ENCODE measurements around the gene SYT13. TPM values are rescaled to one million over a fixed set of nuclear protein-coding genes. Genes with fewer than 3 reads are reported as not detected.

SYT13 gene
- total and polyA plus RNA-seq, 4 donors, result 21.5 to 78.4 (median 68.4) TPM

DNA sequence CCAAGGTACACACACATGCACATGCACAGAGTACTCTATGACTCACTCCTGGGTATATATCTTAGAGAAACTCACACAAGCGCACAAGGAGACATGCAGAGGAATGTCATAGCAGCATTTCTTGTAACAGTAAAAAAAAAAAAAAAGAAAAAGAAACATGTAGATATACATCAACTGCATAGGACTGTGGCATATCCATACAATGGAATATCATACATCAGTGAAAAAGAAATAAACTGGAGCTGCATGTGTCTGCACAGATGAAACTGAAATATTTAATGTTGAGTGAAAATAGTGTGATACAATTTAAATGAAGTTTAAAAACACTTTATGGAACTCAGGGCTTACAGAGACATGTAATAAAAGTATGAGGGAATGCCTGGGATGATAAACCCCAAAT, 46.4 kb downstream of the SYT13 start:
- Histone ChIP-seq H3K27ac (ENCODE audit: low read depth, low read length) (no peak overlapping the region), H3K36me3 (ENCODE audit: control insufficient read depth, insufficient read depth, low read length) (peaks cover 9% of the 10 kb centered on the region), H3K9me3 (ENCODE audit: control insufficient read depth, insufficient read depth, low read length) (no peaks in the 10 kb centered on the region), H3K27me3 (ENCODE audit: control insufficient read depth, insufficient read depth, low read length) (no peaks in the 10 kb centered on the region), H3K4me1 (ENCODE audit: control insufficient read depth, insufficient read depth, low read length) (peaks cover 7% of the 10 kb centered on the region), H3K4me3 (ENCODE audit: low read depth, low read length) (no peak overlapping the region)
- DNase-seq (ENCODE audit: low read depth in 4 of 6, low spot score in 6 of 6), result no peak
- WGBS (ENCODE audit: insufficient coverage), result no CpG with 5 or more reads among the region's 1 CpG

DNA sequence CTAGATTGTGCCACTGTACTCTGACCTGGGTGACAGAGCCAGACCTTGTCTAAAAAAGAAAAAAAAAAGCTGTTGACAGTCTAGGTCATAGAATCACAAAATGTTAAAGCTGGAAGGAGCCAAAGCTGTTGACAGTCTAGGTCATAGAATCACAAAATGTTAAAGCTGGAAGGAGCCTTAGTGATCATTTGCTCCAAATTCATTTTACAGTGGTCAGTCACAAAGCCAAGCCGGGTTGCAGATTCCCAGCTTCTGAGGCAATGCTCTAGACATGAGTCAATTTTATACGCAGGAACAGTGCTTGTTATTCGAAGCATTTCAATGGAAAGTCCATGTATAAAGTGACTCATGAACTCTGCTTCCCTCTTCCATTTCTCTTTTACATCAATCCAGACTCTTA, 47.4 kb downstream of the SYT13 start:
- no peak overlapping the region for H3K27ac ChIP-seq (ENCODE audit: low read depth, low read length)
- H3K36me3 ChIP-seq (ENCODE audit: control insufficient read depth, insufficient read depth, low read length), result peaks cover 10% of the 10 kb centered on the region
- H3K9me3 ChIP-seq (ENCODE audit: control insufficient read depth, insufficient read depth, low read length), result no peaks in the 10 kb centered on the region
- no peak for DNase-seq (ENCODE audit: low read depth in 4 of 6, low spot score in 6 of 6)
- 86% methylated on average over 1 of the region's 3 CpGs for WGBS (ENCODE audit: insufficient coverage)
- peaks cover 7% of the 10 kb centered on the region for H3K4me1 ChIP-seq (ENCODE audit: control insufficient read depth, insufficient read depth, low read length)
- no peak overlapping the region for H3K4me3 ChIP-seq (ENCODE audit: low read depth, low read length)
- no peaks in the 10 kb centered on the region for H3K27me3 ChIP-seq (ENCODE audit: control insufficient read depth, insufficient read depth, low read length)

DNA sequence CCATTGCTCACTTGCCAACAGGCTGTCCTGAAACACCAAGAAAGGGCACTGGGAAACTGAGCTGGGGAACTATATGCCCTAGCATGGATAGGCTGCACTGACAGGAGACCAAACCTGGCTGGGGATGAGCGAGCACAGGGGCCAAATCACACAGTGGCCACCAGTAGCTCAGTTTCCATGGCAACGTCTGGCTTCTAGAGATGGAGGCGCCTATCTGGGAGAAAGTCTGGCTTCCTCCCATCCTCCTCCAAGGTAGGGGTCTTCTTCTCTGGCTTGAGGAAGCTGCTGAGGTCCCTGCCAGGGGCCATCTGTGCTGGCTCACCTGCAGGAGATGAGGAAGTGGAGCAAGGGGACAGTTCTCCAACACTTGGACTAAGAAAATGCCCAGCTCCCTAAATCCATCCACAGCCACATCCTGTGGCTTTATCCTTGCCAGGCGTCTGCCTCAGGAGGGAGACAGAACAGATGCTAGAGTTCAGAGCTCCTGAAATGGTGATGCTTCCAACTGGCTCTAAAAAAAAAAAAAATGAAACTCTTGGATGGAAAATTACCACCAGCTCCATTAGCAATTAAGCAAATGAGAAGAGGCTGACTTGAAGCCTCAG, 48.3 kb downstream of the SYT13 start:
- peaks cover 15% of the 10 kb centered on the region for H3K4me1 ChIP-seq (ENCODE audit: control insufficient read depth, insufficient read depth, low read length)
- no peak overlapping the region for H3K4me3 ChIP-seq (ENCODE audit: low read depth, low read length)
- no peaks in the 10 kb centered on the region for H3K27me3 ChIP-seq (ENCODE audit: control insufficient read depth, insufficient read depth, low read length)
- WGBS (ENCODE audit: insufficient coverage), result 53% methylated on average over 2 of the region's 4 CpGs
- DNase-seq (ENCODE audit: low read depth in 4 of 6, low spot score in 6 of 6), result peak in 2 of 6 donors; percentile 56 to 72
- no peaks in the 10 kb centered on the region for H3K9me3 ChIP-seq (ENCODE audit: control insufficient read depth, insufficient read depth, low read length)
- no peak overlapping the region for H3K27ac ChIP-seq (ENCODE audit: low read depth, low read length)
- peaks cover 11% of the 10 kb centered on the region for H3K36me3 ChIP-seq (ENCODE audit: control insufficient read depth, insufficient read depth, low read length)

DNA sequence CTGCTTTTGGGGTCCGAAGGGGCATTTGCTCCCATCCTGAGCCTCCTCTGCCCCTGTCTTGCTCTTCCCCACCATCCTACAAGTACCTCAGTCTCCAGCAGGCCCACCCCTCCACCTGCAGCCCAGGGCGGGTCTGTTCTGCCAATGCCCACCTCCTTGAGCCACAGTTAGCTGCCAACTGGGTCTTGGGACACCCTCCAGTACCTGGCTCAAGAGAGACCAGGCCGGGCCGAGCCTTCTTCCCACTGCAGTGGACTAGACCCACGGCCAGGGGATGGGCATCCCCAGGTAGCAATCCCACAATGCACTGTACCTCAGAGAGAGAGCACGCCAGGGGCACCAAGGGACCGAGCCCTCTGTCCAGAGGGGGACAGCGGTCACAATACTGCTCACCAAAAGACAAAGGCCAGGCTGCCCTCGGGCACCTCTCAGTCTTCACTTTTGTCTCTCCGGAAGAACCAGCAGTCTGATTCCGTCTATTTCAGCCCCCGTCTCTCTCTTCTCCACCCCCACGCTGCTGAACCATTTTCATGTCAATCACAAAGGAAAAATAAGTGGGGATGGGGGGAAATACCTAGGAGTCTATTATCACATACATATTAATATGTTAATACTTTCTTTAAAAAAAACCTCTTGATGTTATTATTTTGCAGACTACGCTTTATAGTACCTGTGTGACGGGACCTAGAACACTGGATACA, 51.7 kb downstream of the SYT13 start:
- no peak for DNase-seq (ENCODE audit: low read depth in 4 of 6, low spot score in 6 of 6)
- H3K27ac ChIP-seq (ENCODE audit: low read depth, low read length), result no peak overlapping the region
- no peaks in the 10 kb centered on the region for H3K9me3 ChIP-seq (ENCODE audit: control insufficient read depth, insufficient read depth, low read length)
- H3K27me3 ChIP-seq (ENCODE audit: control insufficient read depth, insufficient read depth, low read length), result no peaks in the 10 kb centered on the region
- WGBS (ENCODE audit: insufficient coverage), result 93% methylated on average over 9 of the region's 15 CpGs
- H3K4me3 ChIP-seq (ENCODE audit: low read depth, low read length), result no peak overlapping the region
- peaks cover 8% of the 10 kb centered on the region for H3K36me3 ChIP-seq (ENCODE audit: control insufficient read depth, insufficient read depth, low read length)
- peaks cover 15% of the 10 kb centered on the region for H3K4me1 ChIP-seq (ENCODE audit: control insufficient read depth, insufficient read depth, low read length)

DNA sequence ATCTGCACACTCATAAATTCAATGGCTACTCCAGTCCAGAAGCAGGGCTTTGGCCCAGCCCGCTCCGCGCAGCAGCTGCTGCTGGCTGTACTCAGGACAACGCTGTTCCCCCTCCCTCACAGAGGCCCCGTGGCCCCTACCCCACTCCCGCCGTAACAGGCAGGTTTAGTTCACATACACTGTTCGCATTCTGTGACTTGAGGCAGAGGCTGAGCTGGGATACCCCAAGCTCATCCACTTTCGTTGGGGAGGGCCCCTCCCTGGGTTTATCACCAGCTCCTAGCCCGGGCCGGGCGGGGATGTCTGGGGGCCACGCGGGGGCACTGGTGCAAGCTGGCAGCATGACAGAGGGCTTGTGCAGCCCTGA, 52.4 kb downstream of the SYT13 start:
- no peaks in the 10 kb centered on the region for H3K9me3 ChIP-seq (ENCODE audit: control insufficient read depth, insufficient read depth, low read length)
- no peak overlapping the region for H3K4me3 ChIP-seq (ENCODE audit: low read depth, low read length)
- H3K4me1 ChIP-seq (ENCODE audit: control insufficient read depth, insufficient read depth, low read length), result peaks cover 15% of the 10 kb centered on the region
- no peaks in the 10 kb centered on the region for H3K27me3 ChIP-seq (ENCODE audit: control insufficient read depth, insufficient read depth, low read length)
- H3K36me3 ChIP-seq (ENCODE audit: control insufficient read depth, insufficient read depth, low read length), result peaks cover 8% of the 10 kb centered on the region
- no peak for DNase-seq (ENCODE audit: low read depth in 4 of 6, low spot score in 6 of 6)
- H3K27ac ChIP-seq (ENCODE audit: low read depth, low read length), result no peak overlapping the region
- WGBS (ENCODE audit: insufficient coverage), result 83% methylated on average over 14 of the region's 14 CpGs

DNA sequence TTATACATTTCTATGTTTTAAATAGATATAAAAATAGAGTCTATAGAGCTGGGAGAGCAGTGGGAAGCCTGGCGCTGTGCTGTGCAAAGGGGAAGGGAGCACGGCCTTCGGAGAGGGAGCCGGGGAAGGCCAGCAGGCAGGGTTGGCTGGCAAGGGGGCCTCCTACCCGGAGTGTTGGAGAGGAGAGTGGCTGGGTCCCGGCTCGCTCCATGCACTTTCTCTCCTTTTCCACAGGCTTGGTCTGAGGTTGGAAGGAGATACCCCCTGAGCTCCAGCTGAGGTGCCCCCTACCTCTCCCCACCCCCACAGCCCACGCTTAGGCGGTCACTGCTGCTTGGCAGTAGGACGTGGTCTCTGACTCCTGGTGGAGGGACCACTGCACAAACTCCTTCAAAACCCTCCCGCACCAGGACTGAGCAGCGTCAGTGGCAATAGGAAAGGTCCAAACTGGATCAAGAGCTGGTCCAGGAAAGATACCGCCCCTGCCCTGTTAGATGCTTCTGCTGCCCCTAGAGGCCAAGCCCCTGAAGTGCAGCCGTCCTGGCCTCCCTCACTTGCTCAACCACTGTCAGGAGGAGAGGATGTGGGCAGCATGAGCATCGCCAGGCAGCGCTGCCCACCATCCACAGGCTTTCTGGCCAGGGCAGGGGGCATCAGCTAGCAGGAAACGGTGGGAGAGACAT, 52.9 kb downstream of the SYT13 start:
- 24% methylated on average over 7 of the region's 17 CpGs for WGBS (ENCODE audit: insufficient coverage)
- H3K27me3 ChIP-seq (ENCODE audit: control insufficient read depth, insufficient read depth, low read length), result no peaks in the 10 kb centered on the region
- H3K4me3 ChIP-seq (ENCODE audit: low read depth, low read length), result no peak overlapping the region
- DNase-seq (ENCODE audit: low read depth in 4 of 6, low spot score in 6 of 6), result peak in 2 of 6 donors; percentile 66 to 75
- peaks cover 15% of the 10 kb centered on the region for H3K4me1 ChIP-seq (ENCODE audit: control insufficient read depth, insufficient read depth, low read length)
- H3K36me3 ChIP-seq (ENCODE audit: control insufficient read depth, insufficient read depth, low read length), result peaks cover 12% of the 10 kb centered on the region
- H3K9me3 ChIP-seq (ENCODE audit: control insufficient read depth, insufficient read depth, low read length), result no peaks in the 10 kb centered on the region
- H3K27ac ChIP-seq (ENCODE audit: low read depth, low read length), result no peak overlapping the region

DNA sequence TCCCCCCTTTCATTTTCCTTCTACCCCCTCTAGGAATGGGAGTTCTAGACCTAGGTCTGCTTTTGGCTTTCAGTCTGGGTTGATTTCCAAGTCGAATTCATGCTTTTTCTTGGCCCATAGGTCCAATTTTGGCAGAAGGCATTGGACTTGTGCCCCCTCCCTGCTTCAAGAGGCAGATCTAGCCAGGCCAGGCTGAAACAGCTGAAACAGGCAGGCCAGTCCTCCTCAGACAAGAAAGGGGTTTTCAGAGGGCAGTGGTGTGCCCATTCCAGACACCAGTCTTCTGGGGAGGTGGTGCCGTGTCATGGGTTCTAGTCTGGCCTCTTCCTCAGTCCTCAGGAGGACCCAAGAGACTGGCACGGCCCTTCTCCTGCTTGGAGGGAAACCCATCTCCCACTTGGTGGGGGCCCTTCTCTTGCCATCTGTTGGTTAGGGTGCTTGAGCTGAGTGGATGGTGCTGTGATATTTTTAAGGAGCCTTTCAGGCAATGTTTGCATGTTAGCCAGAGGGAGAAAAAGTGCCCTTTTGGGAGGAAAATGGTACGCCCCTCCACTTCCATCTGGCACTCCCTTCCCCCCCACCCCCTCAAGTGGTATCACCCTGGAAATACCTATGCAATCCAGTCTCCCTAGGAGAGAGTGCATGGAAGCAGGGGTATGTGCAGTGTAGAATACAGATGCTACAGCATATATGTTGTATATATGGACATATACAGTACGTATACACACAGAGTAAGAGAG, 53.6 kb downstream of the SYT13 start:
- no peaks in the 10 kb centered on the region for H3K27me3 ChIP-seq (ENCODE audit: control insufficient read depth, insufficient read depth, low read length)
- peaks cover 17% of the 10 kb centered on the region for H3K36me3 ChIP-seq (ENCODE audit: control insufficient read depth, insufficient read depth, low read length)
- H3K4me3 ChIP-seq (ENCODE audit: low read depth, low read length), result no peak overlapping the region
- H3K4me1 ChIP-seq (ENCODE audit: control insufficient read depth, insufficient read depth, low read length), result peaks cover 10% of the 10 kb centered on the region
- DNase-seq (ENCODE audit: low read depth in 4 of 6, low spot score in 6 of 6), result peak in 2 of 6 donors; percentile 4 to 40
- WGBS (ENCODE audit: insufficient coverage), result 80% methylated on average over 3 of the region's 5 CpGs
- H3K9me3 ChIP-seq (ENCODE audit: control insufficient read depth, insufficient read depth, low read length), result no peaks in the 10 kb centered on the region
- H3K27ac ChIP-seq (ENCODE audit: low read depth, low read length), result no peak overlapping the region

DNA sequence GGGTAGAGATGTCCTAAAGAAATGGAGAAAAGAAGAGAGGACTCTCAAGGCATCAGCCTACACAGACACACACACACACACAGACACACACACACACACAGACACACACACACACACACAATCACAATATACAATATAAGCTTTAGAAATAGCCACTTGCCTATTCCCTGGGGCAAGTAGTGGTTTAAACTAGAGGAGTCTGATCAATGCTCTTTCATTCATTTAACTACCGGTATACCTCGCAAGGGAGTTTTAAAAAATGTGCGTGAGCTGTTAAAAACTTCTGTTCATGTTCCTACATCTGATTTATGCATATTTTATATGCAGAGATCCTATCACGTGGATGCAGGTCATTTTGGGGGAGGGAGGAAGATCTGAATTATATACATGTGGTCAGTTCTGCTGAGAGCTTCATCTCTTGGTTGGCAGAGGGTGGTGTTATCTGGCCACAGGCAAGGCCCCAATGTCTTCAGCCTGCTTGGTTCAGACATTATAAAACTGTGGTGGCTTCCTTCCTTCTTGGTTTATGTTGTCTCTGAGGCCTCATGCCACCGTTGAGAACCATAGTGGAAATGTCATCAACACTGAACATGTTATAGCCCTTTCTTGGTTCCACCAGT, 56.6 kb downstream of the SYT13 start:
- Histone ChIP-seq H3K4me1 (ENCODE audit: control insufficient read depth, insufficient read depth, low read length) (peaks cover 8% of the 10 kb centered on the region), H3K36me3 (ENCODE audit: control insufficient read depth, insufficient read depth, low read length) (peaks cover 41% of the 10 kb centered on the region), H3K4me3 (ENCODE audit: low read depth, low read length) (no peak overlapping the region), H3K27me3 (ENCODE audit: control insufficient read depth, insufficient read depth, low read length) (no peaks in the 10 kb centered on the region), H3K9me3 (ENCODE audit: control insufficient read depth, insufficient read depth, low read length) (no peaks in the 10 kb centered on the region), H3K27ac (ENCODE audit: low read depth, low read length) (no peak overlapping the region)
- DNase-seq (ENCODE audit: low read depth in 4 of 6, low spot score in 6 of 6), result no peak
- WGBS (ENCODE audit: insufficient coverage), result 100% methylated on average over 2 of the region's 5 CpGs

DNA sequence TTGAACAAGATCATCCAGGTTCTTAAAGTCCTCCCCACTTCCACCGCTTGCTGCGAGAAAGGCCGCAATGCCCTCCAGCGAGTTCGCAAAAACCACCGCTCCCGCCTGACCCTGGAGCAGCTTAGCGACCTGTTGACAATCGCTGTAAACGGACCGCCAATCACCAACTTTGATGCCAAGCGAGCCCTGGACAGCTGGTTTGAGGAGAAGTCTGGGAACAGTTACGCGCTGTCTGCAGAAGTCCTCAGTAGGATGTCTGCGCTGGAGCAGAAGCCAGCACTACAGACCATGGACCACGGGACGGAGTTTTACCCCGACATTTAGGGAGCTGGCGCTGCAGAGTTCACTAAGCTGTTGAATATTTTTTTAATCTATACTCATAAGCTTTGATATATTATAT, 58.3 kb downstream of the SYT13 start:
- H3K27me3 ChIP-seq (ENCODE audit: control insufficient read depth, insufficient read depth, low read length), result no peaks in the 10 kb centered on the region
- H3K9me3 ChIP-seq (ENCODE audit: control insufficient read depth, insufficient read depth, low read length), result no peaks in the 10 kb centered on the region
- peaks cover 43% of the 10 kb centered on the region for H3K36me3 ChIP-seq (ENCODE audit: control insufficient read depth, insufficient read depth, low read length)
- DNase-seq (ENCODE audit: low read depth in 4 of 6, low spot score in 6 of 6), result no peak
- no peak overlapping the region for H3K27ac ChIP-seq (ENCODE audit: low read depth, low read length)
- WGBS (ENCODE audit: insufficient coverage), result 95% methylated on average over 14 of the region's 19 CpGs
- H3K4me3 ChIP-seq (ENCODE audit: low read depth, low read length), result no peak overlapping the region
- no peaks in the 10 kb centered on the region for H3K4me1 ChIP-seq (ENCODE audit: control insufficient read depth, insufficient read depth, low read length)
